ENCODE results near the gene NIPSNAP3A.
A peak's percentile ranks its signal among the peaks of the same experiment; 100 is the strongest.

NIPSNAP3A gene

DNA sequence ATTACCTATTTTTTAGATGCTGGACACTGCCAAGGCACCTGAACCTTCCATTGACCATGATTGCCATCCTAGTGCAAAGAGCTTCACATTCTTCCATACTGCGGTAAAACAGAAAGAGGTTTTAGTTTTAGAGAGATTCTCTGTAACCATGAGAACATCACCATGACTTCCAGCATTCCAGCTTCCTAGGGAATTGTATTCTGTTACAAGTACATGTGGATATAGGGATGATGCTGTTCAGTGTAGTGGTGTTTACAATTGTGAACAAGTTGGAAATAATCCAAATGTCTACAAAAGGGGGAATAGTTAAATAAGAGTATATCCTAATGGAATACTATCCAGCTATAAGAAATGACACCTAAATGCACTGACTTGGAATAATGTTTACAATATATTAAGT, 38.8 kb downstream of the NIPSNAP3A start:
- H4K8ac ChIP-seq (ENCODE audit: low read depth, low read length): no peak overlapping the region
- no peak overlapping the region for H3K4me2 ChIP-seq (ENCODE audit: low read length)
- H3K79me1 ChIP-seq (ENCODE audit: low read length): peaks cover 8% of the 10 kb centered on the region
- H2AK5ac ChIP-seq (ENCODE audit: low read length): no peak overlapping the region
- no peaks in the 10 kb centered on the region for H3K27me3 ChIP-seq (ENCODE audit: insufficient read depth, low read length)
- no peak overlapping the region for H3K18ac ChIP-seq (ENCODE audit: low read length)
- H2AFZ ChIP-seq (ENCODE audit: insufficient read depth, low read length, poor library complexity): no peak overlapping the region
- no peak overlapping the region for H3K4ac ChIP-seq (ENCODE audit: low read depth, low read length)
- H3K36me3 ChIP-seq (ENCODE audit: control insufficient read depth in 1 of 2, insufficient read depth in 2 of 2, low read length in 2 of 2): peaks cover 2 to 11% of the 10 kb centered on the region in 2 experiments
- no peak overlapping the region for H2BK120ac ChIP-seq (ENCODE audit: insufficient read depth, low read length, poor library complexity)
- no peak overlapping the region for H3K14ac ChIP-seq (ENCODE audit: low read length)
- no peak overlapping the region for H2BK5ac ChIP-seq (ENCODE audit: low read depth, low read length, poor library complexity)
- no peak for DNase-seq
- no peak overlapping the region for H2BK12ac ChIP-seq (ENCODE audit: low read length)
- H3K4me3 ChIP-seq (ENCODE audit: low read depth, low read length): no peak overlapping the region
- no peak overlapping the region for H3K9ac ChIP-seq (ENCODE audit: low read length)
- H3K23ac ChIP-seq (ENCODE audit: low read length): no peak overlapping the region
- H3K79me2 ChIP-seq (ENCODE audit: control insufficient read depth, insufficient read depth, low read length, poor library complexity): no peaks in the 10 kb centered on the region
- no peak overlapping the region for H4K91ac ChIP-seq (ENCODE audit: low read depth, low read length)
- H3K4me1 ChIP-seq (ENCODE audit: control insufficient read depth in 1 of 2, insufficient read depth in 2 of 2, low read length in 2 of 2): peaks cover 10 to 11% of the 10 kb centered on the region in 2 experiments
- no peaks in the 10 kb centered on the region for H3K9me3 ChIP-seq (ENCODE audit: insufficient read depth, low read depth, low read length)
- no peak overlapping the region for H3K27ac ChIP-seq (ENCODE audit: low read depth, low read length)
- no peak overlapping the region for H4K12ac ChIP-seq (ENCODE audit: low read depth, low read length)
- no CpG with 5 or more reads among the region's 1 CpG for WGBS (ENCODE audit: extremely low coverage, insufficient coverage, insufficient read length)

DNA sequence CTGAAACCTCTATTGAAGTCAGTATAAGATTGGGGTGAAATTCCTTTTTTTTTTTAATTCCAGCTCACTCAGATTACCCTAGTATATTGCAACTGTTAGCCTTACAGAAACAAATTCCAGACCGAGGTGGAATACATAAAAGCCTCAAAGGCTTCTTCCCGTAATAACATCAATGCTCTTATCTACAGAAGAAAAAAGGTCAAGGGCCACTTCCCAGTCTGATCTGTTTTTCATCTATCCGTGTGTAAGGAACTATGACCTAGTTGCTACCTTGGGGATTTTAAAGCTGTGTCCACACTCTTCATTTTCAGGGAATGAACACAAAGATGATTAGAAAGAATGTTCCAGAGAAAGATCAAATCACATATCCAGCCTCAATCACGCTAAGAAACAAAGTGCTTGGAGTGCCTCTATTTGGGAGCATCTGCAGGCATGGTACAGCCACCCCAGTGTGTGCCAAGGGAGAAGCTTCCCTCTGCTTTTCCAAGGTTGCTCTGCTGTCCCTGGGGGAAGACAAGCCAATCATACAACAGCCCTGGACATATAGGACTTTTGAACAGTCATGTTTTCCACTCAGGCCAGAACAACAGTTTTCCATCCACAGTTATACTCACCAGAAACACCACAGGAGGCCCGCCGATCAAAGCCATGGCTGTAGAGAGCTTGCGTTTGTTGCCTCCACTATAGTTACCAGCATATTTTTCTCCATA, 40.0 kb downstream of the NIPSNAP3A start:
- Histone ChIP-seq H3K36me3 (ENCODE audit: control insufficient read depth in 1 of 2, insufficient read depth in 2 of 2, low read length in 2 of 2) (peaks cover 2 to 11% of the 10 kb centered on the region in 2 experiments), H3K79me1 (ENCODE audit: low read length) (peaks cover 8% of the 10 kb centered on the region), H3K23ac (ENCODE audit: low read length) (no peak overlapping the region), H2BK5ac (ENCODE audit: low read depth, low read length, poor library complexity) (peak overlapping the region; percentile 60), H3K9ac (ENCODE audit: low read length) (no peak overlapping the region), H3K79me2 (ENCODE audit: control insufficient read depth, insufficient read depth, low read length, poor library complexity) (no peaks in the 10 kb centered on the region), H3K4ac (ENCODE audit: low read depth, low read length) (no peak overlapping the region), H3K9me3 (ENCODE audit: insufficient read depth, low read depth, low read length) (no peaks in the 10 kb centered on the region), H4K91ac (ENCODE audit: low read depth, low read length) (peak overlapping the region; percentile 58), H2BK120ac (ENCODE audit: insufficient read depth, low read length, poor library complexity) (peak overlapping the region; percentile 58), H3K4me3 (ENCODE audit: low read depth, low read length) (no peak overlapping the region), H3K14ac (ENCODE audit: low read length) (no peak overlapping the region), H3K4me2 (ENCODE audit: low read length) (peak overlapping the region; percentile 11), H2AK5ac (ENCODE audit: low read length) (no peak overlapping the region), H3K4me1 (ENCODE audit: control insufficient read depth in 1 of 2, insufficient read depth in 2 of 2, low read length in 2 of 2) (peaks cover 10 to 11% of the 10 kb centered on the region in 2 experiments), H3K27ac (ENCODE audit: low read depth, low read length) (peak overlapping the region; percentile 41), H3K27me3 (ENCODE audit: insufficient read depth, low read length) (no peaks in the 10 kb centered on the region), H4K8ac (ENCODE audit: low read depth, low read length) (peak overlapping the region; percentile 36), H4K12ac (ENCODE audit: low read depth, low read length) (no peak overlapping the region), H3K18ac (ENCODE audit: low read length) (no peak overlapping the region), H2AFZ (ENCODE audit: insufficient read depth, low read length, poor library complexity) (no peak overlapping the region), H2BK12ac (ENCODE audit: low read length) (peak overlapping the region; percentile 25)
- no peak for DNase-seq
- WGBS (ENCODE audit: extremely low coverage, insufficient coverage, insufficient read length): no CpG with 5 or more reads among the region's 7 CpGs

DNA sequence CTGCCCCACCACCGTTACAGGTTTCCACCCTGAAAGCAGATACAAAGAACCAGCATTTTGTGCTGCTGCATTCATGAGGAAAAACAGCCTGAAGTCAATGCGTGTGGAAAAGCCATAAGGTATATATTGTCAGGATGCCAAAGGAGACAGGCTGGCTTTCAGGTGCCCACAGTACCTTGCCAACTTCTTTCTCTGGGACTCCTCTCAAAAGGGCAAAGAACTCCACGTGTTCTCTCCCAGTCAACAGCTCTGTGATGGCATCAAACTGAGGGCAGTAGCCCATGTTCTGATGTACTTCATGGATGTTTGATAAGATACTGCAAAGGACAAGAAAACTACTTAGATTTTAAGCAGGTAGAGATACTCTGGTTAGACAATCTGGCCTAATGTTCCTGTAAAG, 40.8 kb downstream of the NIPSNAP3A start:
- Histone ChIP-seq H4K12ac (ENCODE audit: low read depth, low read length) (no peak overlapping the region), H3K9me3 (ENCODE audit: insufficient read depth, low read depth, low read length) (no peaks in the 10 kb centered on the region), H3K23ac (ENCODE audit: low read length) (no peak overlapping the region), H3K9ac (ENCODE audit: low read length) (no peak overlapping the region), H2AFZ (ENCODE audit: insufficient read depth, low read length, poor library complexity) (no peak overlapping the region), H3K4me3 (ENCODE audit: low read depth, low read length) (no peak overlapping the region), H3K14ac (ENCODE audit: low read length) (peak overlapping the region; percentile 62), H2BK5ac (ENCODE audit: low read depth, low read length, poor library complexity) (peak overlapping the region; percentile 60), H3K18ac (ENCODE audit: low read length) (peak overlapping the region; percentile 44), H2AK5ac (ENCODE audit: low read length) (peak overlapping the region; percentile 35), H4K91ac (ENCODE audit: low read depth, low read length) (peak overlapping the region; percentile 58), H3K4ac (ENCODE audit: low read depth, low read length) (peak overlapping the region; percentile 28), H2BK12ac (ENCODE audit: low read length) (peak overlapping the region; percentile 25), H3K79me2 (ENCODE audit: control insufficient read depth, insufficient read depth, low read length, poor library complexity) (no peaks in the 10 kb centered on the region), H4K8ac (ENCODE audit: low read depth, low read length) (no peak overlapping the region), H3K27me3 (ENCODE audit: insufficient read depth, low read length) (no peaks in the 10 kb centered on the region), H3K4me1 (ENCODE audit: control insufficient read depth in 1 of 2, insufficient read depth in 2 of 2, low read length in 2 of 2) (peaks cover 10 to 11% of the 10 kb centered on the region in 2 experiments), H3K4me2 (ENCODE audit: low read length) (no peak overlapping the region), H3K79me1 (ENCODE audit: low read length) (peaks cover 8% of the 10 kb centered on the region), H3K27ac (ENCODE audit: low read depth, low read length) (peak overlapping the region; percentile 41), H2BK120ac (ENCODE audit: insufficient read depth, low read length, poor library complexity) (peak overlapping the region; percentile 58), H3K36me3 (ENCODE audit: control insufficient read depth in 1 of 2, insufficient read depth in 2 of 2, low read length in 2 of 2) (peaks cover 2 to 11% of the 10 kb centered on the region in 2 experiments)
- no peak for DNase-seq
- no CpG with 5 or more reads among the region's 3 CpGs for WGBS (ENCODE audit: extremely low coverage, insufficient coverage, insufficient read length)

DNA sequence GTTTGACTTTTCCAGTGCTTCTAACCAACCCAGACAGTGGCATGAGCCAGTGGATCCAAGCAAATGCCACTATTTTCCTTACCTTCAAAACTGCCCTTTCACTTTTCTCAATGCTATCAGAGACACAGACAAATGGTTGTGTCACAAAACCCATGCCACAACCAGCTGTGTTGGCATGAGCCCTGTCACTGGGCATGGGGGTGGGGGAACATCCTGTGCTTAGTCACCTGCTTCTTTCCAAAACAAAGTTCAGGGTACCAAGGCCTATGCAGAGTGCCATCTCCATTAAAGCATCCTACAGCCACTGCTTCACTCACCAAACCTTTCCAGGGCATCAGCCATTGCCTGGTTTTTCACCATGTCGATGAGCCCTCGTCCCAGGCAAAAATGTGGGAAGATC, 46.6 kb downstream of the NIPSNAP3A start:
- Histone ChIP-seq H3K27me3 (ENCODE audit: insufficient read depth, low read length) (no peaks in the 10 kb centered on the region), H3K9ac (ENCODE audit: low read length) (no peak overlapping the region), H3K18ac (ENCODE audit: low read length) (no peak overlapping the region), H2BK5ac (ENCODE audit: low read depth, low read length, poor library complexity) (no peak overlapping the region), H2BK12ac (ENCODE audit: low read length) (no peak overlapping the region), H2AK5ac (ENCODE audit: low read length) (no peak overlapping the region), H4K12ac (ENCODE audit: low read depth, low read length) (no peak overlapping the region), H4K8ac (ENCODE audit: low read depth, low read length) (no peak overlapping the region), H3K14ac (ENCODE audit: low read length) (no peak overlapping the region), H3K4ac (ENCODE audit: low read depth, low read length) (no peak overlapping the region), H3K4me3 (ENCODE audit: low read depth, low read length) (no peak overlapping the region), H3K79me2 (ENCODE audit: control insufficient read depth, insufficient read depth, low read length, poor library complexity) (peaks cover 2% of the 10 kb centered on the region), H3K27ac (ENCODE audit: low read depth, low read length) (no peak overlapping the region), H3K4me2 (ENCODE audit: low read length) (no peak overlapping the region), H3K4me1 (ENCODE audit: control insufficient read depth in 1 of 2, insufficient read depth in 2 of 2, low read length in 2 of 2) (peaks cover 2 to 4% of the 10 kb centered on the region in 2 experiments), H3K79me1 (ENCODE audit: low read length) (no peaks in the 10 kb centered on the region), H3K36me3 (ENCODE audit: control insufficient read depth in 1 of 2, insufficient read depth in 2 of 2, low read length in 2 of 2) (peaks cover 0 to 9% of the 10 kb centered on the region in 2 experiments), H2AFZ (ENCODE audit: insufficient read depth, low read length, poor library complexity) (no peak overlapping the region), H3K9me3 (ENCODE audit: insufficient read depth, low read depth, low read length) (no peaks in the 10 kb centered on the region), H4K91ac (ENCODE audit: low read depth, low read length) (no peak overlapping the region), H3K23ac (ENCODE audit: low read length) (no peak overlapping the region), H2BK120ac (ENCODE audit: insufficient read depth, low read length, poor library complexity) (no peak overlapping the region)
- no CpG with 5 or more reads among the region's 2 CpGs for WGBS (ENCODE audit: extremely low coverage, insufficient coverage, insufficient read length)
- DNase-seq: no peak
